GM21576 (cell line): ENCODE data around the gene OR5A1.

ENCODE experiments used
- ATAC-seq: cut with Tn5 transposase; IDR thresholded peaks from one replicate; pipeline ENCODE4 v1.9.1; 2021; ENCODE audit warnings: mild to moderate bottlenecking, moderate library complexity; ENCODE audit not compliant: unreplicated experiment

Gene OR5A1

DNA sequence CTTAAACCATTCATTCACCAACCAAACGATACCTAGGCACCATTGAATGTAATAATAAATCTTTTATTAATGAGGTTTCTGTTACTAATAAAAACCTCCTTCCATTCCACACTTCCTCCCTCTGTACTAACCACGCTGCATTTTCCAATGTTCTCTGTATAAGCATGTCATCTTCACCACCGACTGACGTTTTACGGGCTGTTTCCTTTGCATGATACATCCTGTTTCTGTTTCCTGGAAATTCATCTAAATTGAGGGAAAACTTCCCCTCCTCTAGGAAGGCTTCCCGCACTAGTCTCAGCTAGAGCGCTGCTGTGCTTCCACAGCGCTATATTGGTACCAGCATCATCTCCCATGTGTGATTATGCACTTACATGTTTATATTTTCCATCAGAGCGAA, 38.9 kb downstream of the OR5A1 start:
- no peak for ATAC-seq

DNA sequence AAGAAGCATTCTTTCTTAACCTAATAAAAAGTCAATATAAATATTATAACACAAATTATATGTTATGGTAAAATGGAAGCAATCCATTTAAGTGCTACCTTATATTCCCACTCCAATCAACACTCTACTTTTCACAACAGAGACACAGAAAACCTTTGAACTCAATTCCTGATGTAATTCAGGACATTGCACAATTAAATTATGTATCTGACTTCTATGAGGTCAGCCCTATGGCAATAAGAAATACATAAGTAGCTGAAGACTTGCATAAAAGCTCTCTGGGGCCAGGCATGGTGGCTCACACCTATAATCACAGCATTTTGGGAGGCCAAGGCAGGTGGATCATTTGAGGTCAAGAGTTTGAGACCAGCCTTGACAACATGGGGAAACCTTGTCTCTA, 43.6 kb downstream of the OR5A1 start:
- ATAC-seq: no peak

DNA sequence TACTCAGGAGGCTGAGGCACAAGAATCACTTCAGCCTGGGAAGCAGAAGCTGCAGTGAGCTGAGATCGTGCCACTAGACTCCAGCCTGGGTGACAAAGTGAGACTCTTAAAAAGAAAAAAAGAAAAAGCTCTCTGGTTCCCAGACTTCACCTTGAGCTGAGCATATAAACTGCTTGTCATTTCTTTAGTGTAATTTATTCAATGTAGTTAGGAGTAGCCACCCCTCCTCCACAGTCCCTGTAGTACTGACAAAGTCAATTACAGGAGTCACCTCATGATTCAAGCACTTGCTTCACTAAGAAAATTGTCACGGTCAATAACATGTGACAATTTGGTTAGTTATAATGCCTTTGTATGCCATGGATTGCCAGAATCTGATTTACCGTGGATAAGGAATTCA, 44.1 kb downstream of the OR5A1 start:
- no peak for ATAC-seq
